Neural crest cell (in vitro differentiated cells): ENCODE results near the gene SBK3. TPM values are rescaled to one million over a fixed set of nuclear protein-coding genes. Genes with fewer than 3 reads are reported as not detected.

Experiments used
- DNase-seq: peaks from one replicate; pipeline ENCODE4 v3.0.0; 2021; ENCODE audit warnings: low read depth, mixed read lengths, low spot score
- H3K27ac Mint-ChIP-seq: one replicate; pipeline ENCODE4 v1.8.0; 2021; ENCODE audit warnings: mild to moderate bottlenecking, mixed read lengths; ENCODE audit not compliant: unreplicated experiment
- H3K27me3 Mint-ChIP-seq: 2 replicates; pipeline ENCODE4 v1.8.0; 2021; ENCODE audit warnings: low read depth, mild to moderate bottlenecking, mixed read lengths
- H3K36me3 Mint-ChIP-seq: 2 replicates; pipeline ENCODE4 v1.8.0; 2021; ENCODE audit warnings: low read depth, mild to moderate bottlenecking, mixed read lengths
- H3K4me1 Mint-ChIP-seq: 2 replicates; pipeline ENCODE4 v1.8.0; 2021; ENCODE audit warnings: mixed read lengths
- H3K4me3 Mint-ChIP-seq: one replicate; pipeline ENCODE4 v1.8.0; 2021; ENCODE audit warnings: mild to moderate bottlenecking, mixed read lengths
- H3K9me3 Mint-ChIP-seq: 2 replicates; pipeline ENCODE4 v1.8.0; 2021; ENCODE audit warnings: mixed read lengths
- total RNA-seq: library from RNA; stranded (reverse); gene quantifications from 2 replicates; pipeline ENCODE4 v1.2.1, GENCODE V29; 2021
- TF ChIP-seq, protein P1 (sequence below): fragments of 200-600 bp; sonication (generic); conservative IDR thresholded peaks from 2 replicates; pipeline ENCODE4 v1.5.0; 2021; ENCODE audit warnings: antibody characterized with exemption, mild to moderate bottlenecking

SBK3 gene
- total RNA-seq, 1 donor from 2014 or later, result 0.68 TPM

DNA sequence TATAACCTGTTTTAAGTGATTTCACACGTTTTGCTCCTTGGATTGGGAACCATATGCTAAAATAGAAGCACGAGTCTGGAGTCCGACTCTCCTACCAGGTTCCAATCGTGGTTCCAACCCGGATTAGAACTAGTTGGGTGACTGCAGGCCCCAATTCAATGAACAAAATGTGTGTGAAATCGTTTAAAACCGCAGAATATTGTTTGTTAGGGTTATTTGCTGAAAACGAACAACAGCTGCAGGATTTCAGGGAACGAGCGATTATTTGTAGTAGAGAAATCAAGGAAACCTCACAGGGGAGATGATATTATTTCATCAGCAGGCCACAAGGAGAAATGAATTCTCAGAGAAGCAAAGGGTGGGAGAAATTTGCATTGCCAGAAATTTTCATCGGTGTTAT lies 40.4 kb downstream of the SBK3 start:
- Mint-ChIP-seq H3K27ac (no peak overlapping the region), H3K9me3 (no peaks in the 10 kb centered on the region), H3K4me3 (no peak overlapping the region), H3K27me3 (peaks cover 8% of the 10 kb centered on the region), H3K36me3 (no peaks in the 10 kb centered on the region), H3K4me1 (peaks cover 4% of the 10 kb centered on the region)
- TF ChIP-seq, protein P1, sequence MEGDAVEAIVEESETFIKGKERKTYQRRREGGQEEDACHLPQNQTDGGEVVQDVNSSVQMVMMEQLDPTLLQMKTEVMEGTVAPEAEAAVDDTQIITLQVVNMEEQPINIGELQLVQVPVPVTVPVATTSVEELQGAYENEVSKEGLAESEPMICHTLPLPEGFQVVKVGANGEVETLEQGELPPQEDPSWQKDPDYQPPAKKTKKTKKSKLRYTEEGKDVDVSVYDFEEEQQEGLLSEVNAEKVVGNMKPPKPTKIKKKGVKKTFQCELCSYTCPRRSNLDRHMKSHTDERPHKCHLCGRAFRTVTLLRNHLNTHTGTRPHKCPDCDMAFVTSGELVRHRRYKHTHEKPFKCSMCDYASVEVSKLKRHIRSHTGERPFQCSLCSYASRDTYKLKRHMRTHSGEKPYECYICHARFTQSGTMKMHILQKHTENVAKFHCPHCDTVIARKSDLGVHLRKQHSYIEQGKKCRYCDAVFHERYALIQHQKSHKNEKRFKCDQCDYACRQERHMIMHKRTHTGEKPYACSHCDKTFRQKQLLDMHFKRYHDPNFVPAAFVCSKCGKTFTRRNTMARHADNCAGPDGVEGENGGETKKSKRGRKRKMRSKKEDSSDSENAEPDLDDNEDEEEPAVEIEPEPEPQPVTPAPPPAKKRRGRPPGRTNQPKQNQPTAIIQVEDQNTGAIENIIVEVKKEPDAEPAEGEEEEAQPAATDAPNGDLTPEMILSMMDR, result no peak
- DNase-seq, result no peak

DNA sequence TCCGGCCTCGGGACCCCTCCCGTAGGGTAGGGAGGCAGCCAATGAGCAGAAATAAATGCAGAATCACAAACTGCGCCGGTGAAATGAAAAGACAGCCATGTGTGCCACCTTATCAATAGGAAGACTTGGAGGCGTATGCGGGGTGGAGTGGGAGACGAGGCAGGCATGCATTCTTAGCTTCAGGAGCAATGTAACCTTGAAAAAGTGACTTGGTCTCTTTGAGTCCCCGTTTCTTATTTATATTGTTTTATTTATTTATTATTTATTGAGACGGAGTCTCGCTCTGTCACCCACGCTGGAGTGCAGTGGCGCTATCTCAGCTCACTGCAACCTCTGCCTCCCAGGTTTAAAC lies 41.1 kb downstream of the SBK3 start:
- peaks cover 4% of the 10 kb centered on the region for H3K4me1 Mint-ChIP-seq
- TF ChIP-seq, protein P1, result no peak
- H3K27ac Mint-ChIP-seq, result no peak overlapping the region
- no peak overlapping the region for H3K4me3 Mint-ChIP-seq
- H3K9me3 Mint-ChIP-seq, result no peaks in the 10 kb centered on the region
- peaks cover 8% of the 10 kb centered on the region for H3K27me3 Mint-ChIP-seq
- H3K36me3 Mint-ChIP-seq, result no peaks in the 10 kb centered on the region
- DNase-seq, result no peak

- Mint-ChIP-seq H3K36me3 (no peaks in the 10 kb centered on the region), H3K27me3 (peaks cover 8% of the 10 kb centered on the region), H3K4me3 (peak overlapping the region; percentile 54), H3K27ac (no peak overlapping the region), H3K4me1 (peaks cover 4% of the 10 kb centered on the region), H3K9me3 (no peaks in the 10 kb centered on the region)
- peak; percentile 92 for DNase-seq
- TF ChIP-seq, protein P1, result peak; percentile 99
Measured at GRCh38 chr19:55503502-55504251, 41.7 kb downstream of the SBK3 start.

GRCh38 chr19:55503157-55503501 lies 42.2 kb downstream of the SBK3 start:
- H3K36me3 Mint-ChIP-seq, result no peaks in the 10 kb centered on the region
- peaks cover 8% of the 10 kb centered on the region for H3K27me3 Mint-ChIP-seq
- no peak overlapping the region for H3K27ac Mint-ChIP-seq
- DNase-seq, result no peak
- TF ChIP-seq, protein P1, result no peak
- no peak overlapping the region for H3K4me3 Mint-ChIP-seq
- peaks cover 4% of the 10 kb centered on the region for H3K4me1 Mint-ChIP-seq
- no peaks in the 10 kb centered on the region for H3K9me3 Mint-ChIP-seq

- Mint-ChIP-seq H3K27ac (no peak overlapping the region), H3K9me3 (no peaks in the 10 kb centered on the region), H3K4me3 (no peak overlapping the region), H3K4me1 (peaks cover 4% of the 10 kb centered on the region), H3K36me3 (no peaks in the 10 kb centered on the region), H3K27me3 (peaks cover 6% of the 10 kb centered on the region)
- TF ChIP-seq, protein P1, result no peak
- DNase-seq, result no peak
Measured at GRCh38 chr19:55502197-55502952, 43.0 kb downstream of the SBK3 start.
